Thyroid gland (tissue), 4 donors: ENCODE results near the gene GFOD2. TPM values are rescaled to one million over a fixed set of nuclear protein-coding genes. Genes with fewer than 3 reads are reported as not detected.
A peak's percentile ranks its signal among the peaks of the same experiment; 100 is the strongest.

ENCODE experiments used
- DNase-seq, 2 donors: peaks; one replicate each; pipeline ENCODE4 v3.0.0-alpha.2; 2019
- H3K27ac ChIP-seq, 3 donors: fragments of 200-600 bp; sonication (generic); 1 replicate in 2 of 3; 2 replicates in 1 of 3; pipeline ENCODE4 v1.5.1; 2016 to 2019; ENCODE audit warnings: mild to moderate bottlenecking in 1 of 3, moderate library complexity in 1 of 3
- H3K27me3 ChIP-seq: fragments of 200-600 bp; sonication (generic); one replicate; pipeline ENCODE4 v1.5.1; 2019
- H3K36me3 ChIP-seq, 2 donors: fragments of 200-600 bp; sonication (generic); one replicate each; pipeline ENCODE4 v1.5.1; 2016 to 2019
- H3K4me1 ChIP-seq, 2 donors: fragments of 200-600 bp; sonication (generic); one replicate each; pipeline ENCODE4 v1.5.1; 2017 to 2019
- H3K4me3 ChIP-seq, 3 donors: fragments of 200-600 bp; sonication (generic); replicated peaks in 1 of 3; 1 replicate in 2 of 3; 2 replicates in 1 of 3; pipeline ENCODE4 v1.5.1; 2016; ENCODE audit warnings: mild to moderate bottlenecking in 1 of 3
- H3K9me3 ChIP-seq: fragments of 200-600 bp; sonication (generic); one replicate; pipeline ENCODE4 v1.5.1; 2017
- POLR2A ChIP-seq, 2 donors: fragments of 450-650 bp; IDR thresholded peaks; one replicate each; pipeline ENCODE4 v1.6.1; 2017; ENCODE audit warnings: antibody characterized with exemption in 2 of 2, mild to moderate bottlenecking in 2 of 2, moderate library complexity in 1 of 2
- WGBS, 2 donors: methylation state at CpG; one replicate each; pipeline ENCODE4 v1.1.5; 2017; 5-methylcytosine and 5-hydroxymethylcytosine counted together
- intact Hi-C: fragments of 100-400 bp; cut with DNase I; formaldehyde crosslinking; loops from one replicate; pipeline ENCODE4 v1.15.1; 2023
- total RNA-seq, 4 donors: library from RNA; depleted of rRNA; stranded (reverse); fragments of >200 nt; gene quantifications; one replicate each; pipeline ENCODE4 v1.2.3, GENCODE V29; 2016
- TF ChIP-seq, protein P1 (sequence below), 6 experiments: fragments of 200-600 bp in 3 of 6; fragments of 450-650 bp in 3 of 6; sonication (generic) in 3 of 6; IDR thresholded peaks; one replicate each; pipeline ENCODE4 v1.5.1; 2016 to 2019; ENCODE audit warnings: antibody characterized with exemption in 6 of 6, mild to moderate bottlenecking in 2 of 6, inconsistent platforms in 1 of 6, moderate library complexity in 1 of 6

GFOD2 gene
- total RNA-seq, 4 donors from 2014 or later: 10.9 to 27.5 (median 23.7) TPM

DNA sequence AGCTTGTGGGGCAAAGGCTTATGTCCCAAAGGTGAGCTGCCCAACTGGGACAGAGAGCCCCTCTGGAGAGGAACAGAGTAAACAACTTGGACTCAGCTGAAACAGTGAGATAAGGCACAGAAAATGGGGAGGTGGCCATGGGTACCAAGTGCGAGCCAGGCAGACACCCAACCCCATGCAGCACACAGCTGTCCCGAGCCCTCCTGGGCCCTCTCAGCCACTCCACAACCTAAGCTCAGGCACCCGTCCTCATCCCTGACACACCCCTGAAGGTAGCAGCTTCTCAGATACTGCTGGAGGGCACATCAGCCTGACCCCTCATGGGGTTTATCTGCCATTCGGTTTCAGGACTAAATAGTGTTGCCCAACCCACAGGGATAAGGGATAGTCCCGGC, 4.8 kb upstream of the GFOD2 start:
- H3K4me3 ChIP-seq: no peak overlapping the region
- DNase-seq: no peak
- H3K36me3 ChIP-seq: peaks cover 20 to 24% of the 10 kb centered on the region in 2 donors
- no peaks in the 10 kb centered on the region for H3K27me3 ChIP-seq
- 91 to 96% methylated on average over 5 of the region's 5 CpGs for WGBS, 2 donors
- peaks cover 4 to 7% of the 10 kb centered on the region in 2 donors for H3K4me1 ChIP-seq
- intact Hi-C loops: no loop called here
- H3K27ac ChIP-seq: no peak overlapping the region
- TF ChIP-seq POLR2A (IDR thresholded peaks at IDR 0.05): no peak
- TF ChIP-seq, protein P1, sequence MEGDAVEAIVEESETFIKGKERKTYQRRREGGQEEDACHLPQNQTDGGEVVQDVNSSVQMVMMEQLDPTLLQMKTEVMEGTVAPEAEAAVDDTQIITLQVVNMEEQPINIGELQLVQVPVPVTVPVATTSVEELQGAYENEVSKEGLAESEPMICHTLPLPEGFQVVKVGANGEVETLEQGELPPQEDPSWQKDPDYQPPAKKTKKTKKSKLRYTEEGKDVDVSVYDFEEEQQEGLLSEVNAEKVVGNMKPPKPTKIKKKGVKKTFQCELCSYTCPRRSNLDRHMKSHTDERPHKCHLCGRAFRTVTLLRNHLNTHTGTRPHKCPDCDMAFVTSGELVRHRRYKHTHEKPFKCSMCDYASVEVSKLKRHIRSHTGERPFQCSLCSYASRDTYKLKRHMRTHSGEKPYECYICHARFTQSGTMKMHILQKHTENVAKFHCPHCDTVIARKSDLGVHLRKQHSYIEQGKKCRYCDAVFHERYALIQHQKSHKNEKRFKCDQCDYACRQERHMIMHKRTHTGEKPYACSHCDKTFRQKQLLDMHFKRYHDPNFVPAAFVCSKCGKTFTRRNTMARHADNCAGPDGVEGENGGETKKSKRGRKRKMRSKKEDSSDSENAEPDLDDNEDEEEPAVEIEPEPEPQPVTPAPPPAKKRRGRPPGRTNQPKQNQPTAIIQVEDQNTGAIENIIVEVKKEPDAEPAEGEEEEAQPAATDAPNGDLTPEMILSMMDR (IDR thresholded peaks at IDR 0.05): no peak
- no peaks in the 10 kb centered on the region for H3K9me3 ChIP-seq

DNA sequence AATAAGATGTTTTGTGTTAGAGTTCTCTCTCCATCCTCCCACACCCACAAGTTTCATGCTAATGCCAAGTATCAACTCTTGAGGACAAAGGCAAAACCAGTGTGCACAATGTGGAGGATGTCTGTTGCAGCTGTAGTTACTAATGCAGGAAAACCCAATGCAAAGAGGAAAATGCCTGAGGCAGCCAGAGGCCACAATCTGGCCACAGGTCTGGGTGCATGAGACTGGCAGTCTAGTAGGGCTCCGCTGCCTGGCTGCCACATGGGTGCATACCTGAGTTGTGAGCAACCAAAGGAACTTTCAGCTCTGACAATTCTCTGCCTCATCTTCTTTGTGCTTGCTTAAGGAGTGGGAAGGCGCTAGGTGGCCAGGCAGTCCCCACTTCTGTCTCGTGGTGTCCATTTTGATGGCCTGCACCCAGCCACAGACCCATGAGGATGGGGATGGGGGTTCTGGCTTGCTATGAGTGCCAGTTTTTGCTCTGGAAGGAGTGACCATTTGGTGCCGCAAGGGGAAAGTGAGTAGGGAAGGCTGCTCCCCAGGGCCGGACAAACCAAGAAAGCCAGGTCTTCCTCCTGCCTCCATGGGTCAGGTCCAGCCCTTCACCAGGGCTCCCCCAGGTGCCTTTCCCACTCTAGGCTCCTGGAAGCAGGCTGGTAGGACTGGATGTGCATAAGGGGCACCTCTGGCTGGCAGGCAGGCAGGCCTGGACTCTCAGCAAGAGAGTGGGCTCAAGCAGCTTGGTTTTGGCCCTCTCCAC, 4.2 kb upstream of the GFOD2 start:
- 91 to 97% methylated on average over 5 of the region's 5 CpGs for WGBS, 2 donors
- peaks cover 9 to 10% of the 10 kb centered on the region in 2 donors for H3K4me1 ChIP-seq
- peaks cover 15 to 20% of the 10 kb centered on the region in 2 donors for H3K36me3 ChIP-seq
- no peak for TF ChIP-seq POLR2A (IDR thresholded peaks at IDR 0.05)
- TF ChIP-seq, protein P1 (IDR thresholded peaks at IDR 0.05): no peak
- no peak overlapping the region for H3K27ac ChIP-seq
- DNase-seq: no peak
- intact Hi-C loops: no loop called here
- no peaks in the 10 kb centered on the region for H3K27me3 ChIP-seq
- H3K9me3 ChIP-seq: no peaks in the 10 kb centered on the region
- no peak overlapping the region for H3K4me3 ChIP-seq

DNA sequence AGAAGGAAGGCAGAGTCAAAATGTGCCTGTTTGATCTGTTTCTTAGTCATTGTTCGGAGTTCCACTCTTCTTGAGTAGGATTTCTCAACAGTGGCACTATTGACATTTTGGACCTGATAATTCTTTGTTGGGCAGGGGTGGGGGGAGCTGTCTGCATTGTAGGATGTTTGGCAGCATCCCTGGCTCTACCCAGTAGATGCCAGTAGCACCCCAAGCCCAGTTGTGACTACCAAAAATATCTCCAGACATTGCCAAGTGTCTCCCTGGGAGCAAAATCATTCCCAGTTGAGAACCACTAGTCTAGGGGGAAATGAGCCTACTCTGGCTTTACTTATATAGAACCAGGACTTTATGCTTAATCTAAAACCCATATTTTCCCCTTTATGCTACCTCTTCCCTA, 1.1 kb upstream of the GFOD2 start:
- no peak overlapping the region for H3K27ac ChIP-seq
- intact Hi-C loops: no loop called here
- WGBS, 2 donors: 25 to 43% methylated on average over 1 of the region's 1 CpG
- H3K36me3 ChIP-seq: no peaks in the 10 kb centered on the region
- peaks cover 12 to 16% of the 10 kb centered on the region in 2 donors for H3K4me1 ChIP-seq
- no peaks in the 10 kb centered on the region for H3K9me3 ChIP-seq
- no peaks in the 10 kb centered on the region for H3K27me3 ChIP-seq
- DNase-seq: no peak
- TF ChIP-seq, protein P1 (IDR thresholded peaks at IDR 0.05): no peak
- TF ChIP-seq POLR2A (IDR thresholded peaks at IDR 0.05): no peak
- H3K4me3 ChIP-seq: no peak overlapping the region

DNA sequence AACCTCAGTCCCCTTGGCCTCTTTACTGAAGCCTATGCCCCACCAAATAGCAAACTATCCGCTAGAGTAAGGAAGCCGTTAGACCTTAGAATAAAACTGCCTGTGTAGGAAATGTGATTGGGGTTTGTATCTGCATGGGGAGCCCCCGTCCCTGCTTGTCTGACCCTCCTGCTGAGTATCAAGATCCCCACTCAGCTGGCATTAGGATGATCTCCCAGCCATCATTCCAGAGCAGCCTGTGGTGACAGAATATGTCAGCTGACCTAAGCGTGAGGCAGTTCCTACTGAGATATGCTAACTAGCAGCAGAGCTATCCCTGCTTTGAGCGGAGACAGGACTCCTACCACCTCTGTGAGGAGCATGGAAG, 645 bp upstream of the GFOD2 start:
- no peak for TF ChIP-seq POLR2A (IDR thresholded peaks at IDR 0.05)
- TF ChIP-seq, protein P1 (IDR thresholded peaks at IDR 0.05): no peak
- whole genome bisulfite sequencing, 2 donors: 6% methylated on average over 3 to 5 of the region's 5 CpGs
- H3K36me3 ChIP-seq: no peaks in the 10 kb centered on the region
- H3K9me3 ChIP-seq: no peaks in the 10 kb centered on the region
- H3K27me3 ChIP-seq: no peaks in the 10 kb centered on the region
- peak overlapping the region in 2 of 3 donors; percentile 17 to 97 for H3K4me3 ChIP-seq
- H3K4me1 ChIP-seq: peaks cover 12 to 16% of the 10 kb centered on the region in 2 donors
- intact Hi-C loops: loop anchor here (5.0 kb wide), 1 partner anchor 83 kb away; no protein-coding TSS in a partner anchor
- peak overlapping the region; percentile 68 to 75 (median 75) for H3K27ac ChIP-seq
- DNase-seq: peak in 1 of 2 donors; percentile 19

DNA sequence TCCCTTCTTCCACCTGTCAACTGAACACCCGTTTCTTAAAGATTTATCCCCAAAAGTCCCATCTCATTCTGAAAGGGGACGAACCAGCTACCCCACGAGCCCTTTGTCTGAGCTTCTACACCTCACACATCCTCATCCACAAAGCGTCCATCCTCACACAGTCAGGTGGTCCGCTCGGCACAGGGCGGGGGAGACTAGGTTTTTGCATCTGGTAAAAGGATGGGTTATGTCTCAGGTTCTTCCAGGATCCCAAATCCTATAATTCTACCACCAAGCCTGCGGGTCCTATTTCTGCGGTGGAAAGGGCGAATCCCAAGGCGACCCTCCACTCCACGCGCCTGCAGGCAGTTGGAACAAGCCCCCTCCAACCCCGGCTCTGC, 458 bp downstream of the GFOD2 start:
- Histone ChIP-seq H3K4me3 (peak overlapping the region; percentile 4 to 97 (median 46)), H3K9me3 (no peaks in the 10 kb centered on the region), H3K4me1 (peaks cover 12 to 14% of the 10 kb centered on the region in 2 donors), H3K36me3 (no peaks in the 10 kb centered on the region), H3K27ac (peak overlapping the region in 2 of 3 donors; percentile 51 to 75), H3K27me3 (no peaks in the 10 kb centered on the region)
- intact Hi-C loops: loop anchor here (5.0 kb wide), 1 partner anchor 84 kb away; no protein-coding TSS in a partner anchor
- TF ChIP-seq, protein P1 (IDR thresholded peaks at IDR 0.05): no peak
- TF ChIP-seq POLR2A (IDR thresholded peaks at IDR 0.05): no peak
- DNase-seq: no peak
- 2 to 4% methylated on average over 8 to 13 of the region's 14 CpGs for WGBS, 2 donors
